ENCODE measurements around the gene CREB5. TPM values are rescaled to one million over a fixed set of nuclear protein-coding genes. Genes with fewer than 3 reads are reported as not detected.

The CREB5 gene
- total and polyA plus RNA-seq, 2 donors from 2014 or later = 3.4 to 27.2 TPM

GRCh38 chr7:28871077-28871476, 458.8 kb downstream of the CREB5 start:
- intact Hi-C loops (cut with DNase I) = no loop called here
- no peak for FAIRE-seq
- no peaks in the 10 kb centered on the region for H3K4me1 ChIP-seq (ENCODE audit: control insufficient read depth in 2 of 3, insufficient read depth in 2 of 3, low read depth in 1 of 3, low read length in 3 of 3)

GRCh38 chr7:28871631-28872030, 459.3 kb downstream of the CREB5 start:
- no peak for FAIRE-seq
- intact Hi-C loops (cut with DNase I) = no loop called here
- DNase-seq = peak in 2 of 5 donors; percentile 70 to 74

More at GRCh38 chr7:28871077-28871476, 458.8 kb downstream of the CREB5 start:
- Histone ChIP-seq H3K9ac (ENCODE audit: low read length in 3 of 3) (no peak overlapping the region), H3K4me3 (ENCODE audit: low read length in 3 of 3) (no peak overlapping the region), H3K27me3 (ENCODE audit: control insufficient read depth, insufficient read depth, low read length) (no peaks in the 10 kb centered on the region), H3K27ac (ENCODE audit: low read depth in 2 of 2, low read length in 2 of 2) (no peak overlapping the region), H3K36me3 (ENCODE audit: control insufficient read depth in 2 of 3, insufficient read depth in 3 of 3, low read length in 3 of 3) (no peaks in the 10 kb centered on the region), H3K9me3 (ENCODE audit: control insufficient read depth in 2 of 3, insufficient read depth in 1 of 3, low read length in 3 of 3) (no peaks in the 10 kb centered on the region)
- no peak for TF ChIP-seq CTCF (IDR thresholded peaks at IDR 0.05; ENCODE audit: borderline replicate concordance, extremely low read depth, insufficient read depth)
- DNase-seq = no peak

GRCh38 chr7:28872226-28872625, 459.9 kb downstream of the CREB5 start:
- no peak overlapping the region for H3K4me3 ChIP-seq (ENCODE audit: low read length in 3 of 3)
- intact Hi-C loops (cut with DNase I) = no loop called here
- no peaks in the 10 kb centered on the region for H3K9me3 ChIP-seq (ENCODE audit: control insufficient read depth in 2 of 3, insufficient read depth in 1 of 3, low read length in 3 of 3)
- H3K9ac ChIP-seq (ENCODE audit: low read length in 3 of 3) = no peak overlapping the region
- DNase-seq = no peak
- no peaks in the 10 kb centered on the region for H3K36me3 ChIP-seq (ENCODE audit: control insufficient read depth in 2 of 3, insufficient read depth in 3 of 3, low read length in 3 of 3)
- H3K27me3 ChIP-seq (ENCODE audit: control insufficient read depth, insufficient read depth, low read length) = no peaks in the 10 kb centered on the region
- no peak for TF ChIP-seq CTCF (IDR thresholded peaks at IDR 0.05; ENCODE audit: borderline replicate concordance, extremely low read depth, insufficient read depth)
- H3K27ac ChIP-seq (ENCODE audit: low read depth in 2 of 2, low read length in 2 of 2) = no peak overlapping the region
- no peak for FAIRE-seq
- H3K4me1 ChIP-seq (ENCODE audit: control insufficient read depth in 2 of 3, insufficient read depth in 2 of 3, low read depth in 1 of 3, low read length in 3 of 3) = no peaks in the 10 kb centered on the region

More at GRCh38 chr7:28871631-28872030, 459.3 kb downstream of the CREB5 start:
- Histone ChIP-seq H3K27me3 (ENCODE audit: control insufficient read depth, insufficient read depth, low read length) (no peaks in the 10 kb centered on the region), H3K36me3 (ENCODE audit: control insufficient read depth in 2 of 3, insufficient read depth in 3 of 3, low read length in 3 of 3) (no peaks in the 10 kb centered on the region), H3K9ac (ENCODE audit: low read length in 3 of 3) (no peak overlapping the region), H3K27ac (ENCODE audit: low read depth in 2 of 2, low read length in 2 of 2) (no peak overlapping the region), H3K4me1 (ENCODE audit: control insufficient read depth in 2 of 3, insufficient read depth in 2 of 3, low read depth in 1 of 3, low read length in 3 of 3) (no peaks in the 10 kb centered on the region), H3K4me3 (ENCODE audit: low read length in 3 of 3) (no peak overlapping the region), H3K9me3 (ENCODE audit: control insufficient read depth in 2 of 3, insufficient read depth in 1 of 3, low read length in 3 of 3) (no peaks in the 10 kb centered on the region)
- TF ChIP-seq CTCF (IDR thresholded peaks at IDR 0.05; ENCODE audit: borderline replicate concordance, extremely low read depth, insufficient read depth) = no peak

- intact Hi-C loops (cut with DNase I) = no loop called here
- Histone ChIP-seq H3K4me3 (ENCODE audit: low read length in 3 of 3) (no peak overlapping the region), H3K9ac (ENCODE audit: low read length in 3 of 3) (no peak overlapping the region), H3K36me3 (ENCODE audit: control insufficient read depth in 2 of 3, insufficient read depth in 3 of 3, low read length in 3 of 3) (no peaks in the 10 kb centered on the region), H3K4me1 (ENCODE audit: control insufficient read depth in 2 of 3, insufficient read depth in 2 of 3, low read depth in 1 of 3, low read length in 3 of 3) (no peaks in the 10 kb centered on the region), H3K27me3 (ENCODE audit: control insufficient read depth, insufficient read depth, low read length) (no peaks in the 10 kb centered on the region), H3K9me3 (ENCODE audit: control insufficient read depth in 2 of 3, insufficient read depth in 1 of 3, low read length in 3 of 3) (no peaks in the 10 kb centered on the region), H3K27ac (ENCODE audit: low read depth in 2 of 2, low read length in 2 of 2) (no peak overlapping the region)
- no peak for FAIRE-seq
- TF ChIP-seq CTCF (IDR thresholded peaks at IDR 0.05; ENCODE audit: borderline replicate concordance, extremely low read depth, insufficient read depth) = no peak
- DNase-seq = no peak
Measured at GRCh38 chr7:28873365-28873764, 461.0 kb downstream of the CREB5 start.
